ENCODE measurements around the gene TUBB4B.

DNA sequence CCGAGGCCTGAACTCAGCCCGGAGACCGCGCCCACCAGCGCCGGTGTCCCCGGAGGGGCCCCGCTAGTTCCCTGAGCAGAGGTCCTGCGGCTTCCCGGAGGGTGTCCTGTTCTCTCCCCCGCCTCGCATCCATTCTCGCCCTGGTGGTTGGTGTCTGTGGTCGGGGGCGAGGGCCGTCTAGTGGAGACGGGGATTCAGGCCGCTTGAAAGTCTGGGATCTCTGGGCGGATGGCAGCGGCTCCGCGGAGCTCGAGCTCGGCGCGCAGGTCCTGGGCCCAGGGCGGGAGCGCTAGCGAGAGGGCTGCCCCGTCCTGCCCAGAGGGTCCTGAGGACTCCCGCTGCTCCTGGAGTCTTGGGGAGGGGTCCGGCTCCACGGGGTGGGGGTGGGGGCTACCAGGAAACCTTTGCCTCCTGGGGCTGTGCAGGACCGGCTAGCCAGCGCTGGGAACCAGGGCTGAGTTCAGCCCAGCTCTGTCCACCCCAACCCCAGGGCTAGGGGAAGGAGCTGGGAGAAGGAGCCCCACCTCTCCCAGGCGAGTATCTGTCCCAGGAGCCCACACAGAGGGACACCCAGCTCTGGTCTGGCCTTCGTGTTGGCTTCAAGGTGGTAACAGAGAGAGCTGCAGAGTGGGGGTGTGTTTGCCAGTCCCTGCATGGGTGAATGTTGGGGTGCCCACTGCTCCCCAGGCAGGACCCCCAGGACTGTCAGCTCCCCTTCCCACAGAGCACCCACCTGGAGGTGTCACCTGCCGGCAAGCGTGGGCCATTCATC, 40.4 kb downstream of the TUBB4B start:
- TF ChIP-seq, protein P1, sequence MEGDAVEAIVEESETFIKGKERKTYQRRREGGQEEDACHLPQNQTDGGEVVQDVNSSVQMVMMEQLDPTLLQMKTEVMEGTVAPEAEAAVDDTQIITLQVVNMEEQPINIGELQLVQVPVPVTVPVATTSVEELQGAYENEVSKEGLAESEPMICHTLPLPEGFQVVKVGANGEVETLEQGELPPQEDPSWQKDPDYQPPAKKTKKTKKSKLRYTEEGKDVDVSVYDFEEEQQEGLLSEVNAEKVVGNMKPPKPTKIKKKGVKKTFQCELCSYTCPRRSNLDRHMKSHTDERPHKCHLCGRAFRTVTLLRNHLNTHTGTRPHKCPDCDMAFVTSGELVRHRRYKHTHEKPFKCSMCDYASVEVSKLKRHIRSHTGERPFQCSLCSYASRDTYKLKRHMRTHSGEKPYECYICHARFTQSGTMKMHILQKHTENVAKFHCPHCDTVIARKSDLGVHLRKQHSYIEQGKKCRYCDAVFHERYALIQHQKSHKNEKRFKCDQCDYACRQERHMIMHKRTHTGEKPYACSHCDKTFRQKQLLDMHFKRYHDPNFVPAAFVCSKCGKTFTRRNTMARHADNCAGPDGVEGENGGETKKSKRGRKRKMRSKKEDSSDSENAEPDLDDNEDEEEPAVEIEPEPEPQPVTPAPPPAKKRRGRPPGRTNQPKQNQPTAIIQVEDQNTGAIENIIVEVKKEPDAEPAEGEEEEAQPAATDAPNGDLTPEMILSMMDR (IDR thresholded peaks at IDR 0.05; ENCODE audit: poor library complexity) = no peak
- TF ChIP-seq EZH2 (IDR thresholded peaks at IDR 0.05; ENCODE audit: borderline replicate concordance) = no peak

Measured in hepatocyte (in vitro differentiated cells).